Measurements from ENCODE around the gene STC2.

The STC2 gene

DNA sequence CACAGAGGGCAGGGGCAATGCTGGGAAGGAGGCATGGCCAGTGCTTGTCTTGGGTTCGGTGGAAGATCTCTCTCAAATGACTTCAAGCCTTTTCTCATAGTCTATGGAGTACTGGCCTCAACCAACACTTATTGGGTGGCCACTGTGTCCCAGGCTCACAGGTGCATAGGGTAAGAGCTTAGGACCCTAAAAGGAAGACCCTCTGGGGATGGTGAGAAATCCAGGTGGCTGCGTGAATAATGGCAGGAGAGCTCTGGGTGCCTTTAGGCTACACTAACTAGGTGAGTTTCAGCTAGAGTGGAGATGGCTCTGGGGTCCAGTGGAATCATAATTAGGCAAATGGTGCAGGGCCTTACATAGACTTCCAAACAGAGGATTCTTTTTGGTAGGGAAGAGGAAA is 9.9 kb downstream of the STC2 start:
- Histone ChIP-seq H3K36me3 (replicated peaks in 1 of 2; ENCODE audit: control insufficient read depth in 2 of 2, insufficient read depth in 2 of 2, low read length in 2 of 2) (peaks cover 10 to 23% of the 10 kb centered on the region in 2 donors), H2AK5ac (ENCODE audit: low read depth, low read length) (no peak overlapping the region), H2AFZ (ENCODE audit: low read length) (no peak overlapping the region), H2BK120ac (ENCODE audit: low read depth, low read length) (no peak overlapping the region), H2BK12ac (ENCODE audit: low read length) (no peak overlapping the region), H2BK5ac (ENCODE audit: low read length) (no peak overlapping the region), H3K4ac (ENCODE audit: low read length) (no peak overlapping the region), H3K4me1 (ENCODE audit: control insufficient read depth in 2 of 2, insufficient read depth in 1 of 2, low read depth in 1 of 2, low read length in 2 of 2) (peaks cover 12 to 19% of the 10 kb centered on the region in 2 donors), H3K79me1 (ENCODE audit: low read depth, low read length) (no peaks in the 10 kb centered on the region), H3K23ac (ENCODE audit: low read depth, low read length, poor library complexity) (no peak overlapping the region), H3K27me3 (ENCODE audit: control insufficient read depth in 3 of 3, insufficient read depth in 3 of 3, low read depth in 1 of 3, low read length in 3 of 3) (peaks cover 0 to 4% (median 0%) of the 10 kb centered on the region in 3 experiments), H2BK15ac (ENCODE audit: low read length) (no peak overlapping the region), H4K8ac (ENCODE audit: low read depth, low read length) (no peak overlapping the region), H3K4me3 (ENCODE audit: low read length in 2 of 2) (no peak overlapping the region), H3K9me3 (replicated peaks in 1 of 2; ENCODE audit: control insufficient read depth in 2 of 2, insufficient read depth in 1 of 2, low read depth in 1 of 2, low read length in 2 of 2) (no peaks in the 10 kb centered on the region), H3K18ac (ENCODE audit: low read length) (no peak overlapping the region), H3K27ac (replicated peaks; ENCODE audit: low read length) (no peak overlapping the region), H3K4me2 (ENCODE audit: insufficient read depth, low read length, poor library complexity, severe bottlenecking) (no peak overlapping the region), H3K14ac (ENCODE audit: low read length) (no peak overlapping the region), H3K9ac (ENCODE audit: low read depth, low read length, poor library complexity) (no peak overlapping the region), H4K91ac (ENCODE audit: low read depth, low read length, poor library complexity) (no peak overlapping the region)
- no CpG with 5 or more reads among the region's 2 CpGs for whole genome bisulfite sequencing, 2 donors (ENCODE audit: extremely low coverage in 2 of 2, insufficient read length in 2 of 2, insufficient replicate concordance in 1 of 2)
- DNase-seq (ENCODE audit: low spot score) = no peak

DNA sequence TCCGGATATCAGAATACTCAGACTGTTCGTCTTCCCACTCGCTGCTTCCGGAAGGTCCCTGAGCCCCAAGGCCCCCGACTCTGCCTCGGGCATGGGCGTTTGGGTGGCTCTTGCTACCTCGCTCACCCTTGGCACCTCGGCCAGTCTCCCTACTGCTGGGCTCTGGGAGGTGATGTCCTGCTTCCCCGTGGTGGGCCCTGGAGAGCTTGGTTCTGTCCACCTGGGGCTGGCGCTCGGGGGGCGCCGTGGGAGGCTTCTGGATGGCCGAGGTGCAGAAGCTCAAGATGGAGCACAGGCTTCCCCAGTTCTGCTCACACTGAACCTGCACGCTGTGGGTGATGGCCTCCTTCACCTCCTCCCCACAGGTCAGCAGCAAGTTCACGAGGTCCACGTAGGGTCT is 10.4 kb downstream of the STC2 start:
- no peak for DNase-seq (ENCODE audit: low spot score)
- no peak overlapping the region for H3K23ac ChIP-seq (ENCODE audit: low read depth, low read length, poor library complexity)
- WGBS, 2 donors (ENCODE audit: extremely low coverage in 2 of 2, insufficient read length in 2 of 2, insufficient replicate concordance in 1 of 2) = no CpG with 5 or more reads among the region's 18 CpGs
- no peak overlapping the region for H3K14ac ChIP-seq (ENCODE audit: low read length)
- H3K4me1 ChIP-seq (ENCODE audit: control insufficient read depth in 2 of 2, insufficient read depth in 1 of 2, low read depth in 1 of 2, low read length in 2 of 2) = peaks cover 12 to 19% of the 10 kb centered on the region in 2 donors
- H2BK15ac ChIP-seq (ENCODE audit: low read length) = no peak overlapping the region
- H2BK120ac ChIP-seq (ENCODE audit: low read depth, low read length) = no peak overlapping the region
- no peak overlapping the region for H2BK12ac ChIP-seq (ENCODE audit: low read length)
- no peak overlapping the region for H4K91ac ChIP-seq (ENCODE audit: low read depth, low read length, poor library complexity)
- H3K79me1 ChIP-seq (ENCODE audit: low read depth, low read length) = no peaks in the 10 kb centered on the region
- no peak overlapping the region for H4K8ac ChIP-seq (ENCODE audit: low read depth, low read length)
- peaks cover 0 to 4% (median 0%) of the 10 kb centered on the region in 3 experiments for H3K27me3 ChIP-seq (ENCODE audit: control insufficient read depth in 3 of 3, insufficient read depth in 3 of 3, low read depth in 1 of 3, low read length in 3 of 3)
- H2AK5ac ChIP-seq (ENCODE audit: low read depth, low read length) = no peak overlapping the region
- H3K18ac ChIP-seq (ENCODE audit: low read length) = no peak overlapping the region
- H3K4ac ChIP-seq (ENCODE audit: low read length) = no peak overlapping the region
- no peak overlapping the region for H3K4me3 ChIP-seq (ENCODE audit: low read length in 2 of 2)
- H3K27ac ChIP-seq (replicated peaks; ENCODE audit: low read length) = no peak overlapping the region
- H2AFZ ChIP-seq (ENCODE audit: low read length) = no peak overlapping the region
- H3K9ac ChIP-seq (ENCODE audit: low read depth, low read length, poor library complexity) = no peak overlapping the region
- no peak overlapping the region for H3K4me2 ChIP-seq (ENCODE audit: insufficient read depth, low read length, poor library complexity, severe bottlenecking)
- no peak overlapping the region for H2BK5ac ChIP-seq (ENCODE audit: low read length)
- H3K9me3 ChIP-seq (replicated peaks in 1 of 2; ENCODE audit: control insufficient read depth in 2 of 2, insufficient read depth in 1 of 2, low read depth in 1 of 2, low read length in 2 of 2) = no peaks in the 10 kb centered on the region
- H3K36me3 ChIP-seq (replicated peaks in 1 of 2; ENCODE audit: control insufficient read depth in 2 of 2, insufficient read depth in 2 of 2, low read length in 2 of 2) = peaks cover 5 to 19% of the 10 kb centered on the region in 2 donors

GRCh38 chr5:173317091-173317730 is 11.0 kb downstream of the STC2 start:
- Histone ChIP-seq H3K4ac (ENCODE audit: low read length) (no peak overlapping the region), H3K4me2 (ENCODE audit: insufficient read depth, low read length, poor library complexity, severe bottlenecking) (no peak overlapping the region), H2AK5ac (ENCODE audit: low read depth, low read length) (no peak overlapping the region), H3K9ac (ENCODE audit: low read depth, low read length, poor library complexity) (no peak overlapping the region), H3K9me3 (replicated peaks in 1 of 2; ENCODE audit: control insufficient read depth in 2 of 2, insufficient read depth in 1 of 2, low read depth in 1 of 2, low read length in 2 of 2) (no peaks in the 10 kb centered on the region), H3K4me1 (ENCODE audit: control insufficient read depth in 2 of 2, insufficient read depth in 1 of 2, low read depth in 1 of 2, low read length in 2 of 2) (peaks cover 12 to 20% of the 10 kb centered on the region in 2 donors), H3K36me3 (replicated peaks in 1 of 2; ENCODE audit: control insufficient read depth in 2 of 2, insufficient read depth in 2 of 2, low read length in 2 of 2) (peaks cover 5 to 15% of the 10 kb centered on the region in 2 donors), H2AFZ (ENCODE audit: low read length) (no peak overlapping the region), H2BK5ac (ENCODE audit: low read length) (no peak overlapping the region), H2BK12ac (ENCODE audit: low read length) (no peak overlapping the region), H4K8ac (ENCODE audit: low read depth, low read length) (no peak overlapping the region), H3K79me1 (ENCODE audit: low read depth, low read length) (no peaks in the 10 kb centered on the region), H2BK120ac (ENCODE audit: low read depth, low read length) (no peak overlapping the region), H4K91ac (ENCODE audit: low read depth, low read length, poor library complexity) (no peak overlapping the region), H3K27me3 (ENCODE audit: control insufficient read depth in 3 of 3, insufficient read depth in 3 of 3, low read depth in 1 of 3, low read length in 3 of 3) (peaks cover 0 to 4% (median 0%) of the 10 kb centered on the region in 3 experiments), H3K18ac (ENCODE audit: low read length) (peak overlapping the region; percentile 34), H3K14ac (ENCODE audit: low read length) (no peak overlapping the region), H3K4me3 (ENCODE audit: low read length in 2 of 2) (no peak overlapping the region), H2BK15ac (ENCODE audit: low read length) (no peak overlapping the region), H3K23ac (ENCODE audit: low read depth, low read length, poor library complexity) (peak overlapping the region; percentile 38), H3K27ac (replicated peaks; ENCODE audit: low read length) (no peak overlapping the region)
- no peak for DNase-seq (ENCODE audit: low spot score)
- 100% methylated on average over 1 of the region's 23 CpGs; no CpG with 5 or more reads in 1 of the 2 donors for WGBS, 2 donors (ENCODE audit: extremely low coverage in 2 of 2, insufficient read length in 2 of 2, insufficient replicate concordance in 1 of 2)

DNA sequence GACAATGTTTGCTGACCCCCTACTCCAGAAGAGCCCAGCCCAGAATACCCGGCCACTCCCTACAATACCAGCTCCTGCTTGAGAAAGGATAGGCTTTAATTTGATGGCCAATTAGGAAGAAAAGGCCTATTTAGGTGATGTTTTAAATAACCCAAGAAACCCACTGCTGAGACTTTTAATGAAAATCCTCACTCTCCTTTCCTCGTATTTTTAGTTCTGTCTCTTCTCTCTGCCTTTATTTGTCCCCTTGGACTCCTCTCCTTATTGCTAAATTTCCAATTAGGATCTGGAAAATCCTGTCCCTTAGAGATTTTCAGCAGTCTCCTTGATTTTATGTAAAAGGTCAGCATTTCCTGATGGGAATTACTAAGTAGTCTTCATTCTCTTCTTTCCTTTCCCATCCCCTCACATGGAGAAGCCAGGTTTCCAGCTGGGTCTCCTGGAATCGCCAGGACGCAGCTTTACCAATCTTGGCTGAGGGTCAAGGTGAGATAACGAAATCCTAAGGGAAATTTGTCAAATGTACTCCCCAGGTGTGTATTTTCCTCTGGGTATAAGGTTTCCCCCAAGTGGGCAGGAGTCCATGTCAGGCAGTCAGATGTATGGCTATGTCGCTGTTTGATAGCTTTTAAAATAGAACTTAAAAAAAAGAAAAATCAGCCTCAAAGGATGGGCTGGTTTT is 11.7 kb downstream of the STC2 start:
- Histone ChIP-seq H2BK15ac (ENCODE audit: low read length) (no peak overlapping the region), H4K91ac (ENCODE audit: low read depth, low read length, poor library complexity) (no peak overlapping the region), H3K27me3 (ENCODE audit: control insufficient read depth in 3 of 3, insufficient read depth in 3 of 3, low read depth in 1 of 3, low read length in 3 of 3) (peaks cover 0 to 4% (median 0%) of the 10 kb centered on the region in 3 experiments), H3K4me2 (ENCODE audit: insufficient read depth, low read length, poor library complexity, severe bottlenecking) (no peak overlapping the region), H4K8ac (ENCODE audit: low read depth, low read length) (no peak overlapping the region), H3K27ac (replicated peaks; ENCODE audit: low read length) (no peak overlapping the region), H3K79me1 (ENCODE audit: low read depth, low read length) (no peaks in the 10 kb centered on the region), H3K9me3 (replicated peaks in 1 of 2; ENCODE audit: control insufficient read depth in 2 of 2, insufficient read depth in 1 of 2, low read depth in 1 of 2, low read length in 2 of 2) (peaks cover 0 to 1% of the 10 kb centered on the region in 2 donors), H3K4me1 (ENCODE audit: control insufficient read depth in 2 of 2, insufficient read depth in 1 of 2, low read depth in 1 of 2, low read length in 2 of 2) (peaks cover 12 to 20% of the 10 kb centered on the region in 2 donors), H3K14ac (ENCODE audit: low read length) (no peak overlapping the region), H3K4me3 (ENCODE audit: low read length in 2 of 2) (no peak overlapping the region), H3K9ac (ENCODE audit: low read depth, low read length, poor library complexity) (no peak overlapping the region), H2BK5ac (ENCODE audit: low read length) (no peak overlapping the region), H3K36me3 (replicated peaks in 1 of 2; ENCODE audit: control insufficient read depth in 2 of 2, insufficient read depth in 2 of 2, low read length in 2 of 2) (peaks cover 0 to 13% of the 10 kb centered on the region in 2 donors), H3K4ac (ENCODE audit: low read length) (no peak overlapping the region), H3K23ac (ENCODE audit: low read depth, low read length, poor library complexity) (no peak overlapping the region), H2AFZ (ENCODE audit: low read length) (peak overlapping the region; percentile 38), H2BK12ac (ENCODE audit: low read length) (no peak overlapping the region), H2BK120ac (ENCODE audit: low read depth, low read length) (no peak overlapping the region), H3K18ac (ENCODE audit: low read length) (no peak overlapping the region), H2AK5ac (ENCODE audit: low read depth, low read length) (no peak overlapping the region)
- no CpG with 5 or more reads among the region's 6 CpGs for WGBS, 2 donors (ENCODE audit: extremely low coverage in 2 of 2, insufficient read length in 2 of 2, insufficient replicate concordance in 1 of 2)
- DNase-seq (ENCODE audit: low spot score) = no peak

Measured in neuronal stem cell (in vitro differentiated cells).